ENCODE results near the gene TPM1.

- TF ChIP-seq CTCF (IDR thresholded peaks at IDR 0.05) (no peak), ZFX (IDR thresholded peaks at IDR 0.05; ENCODE audit: borderline replicate concordance) (no peak)
Measured at GRCh38 chr15:63082366-63082765, 39.8 kb downstream of the TPM1 start.
